Posterior cingulate gyrus (tissue), 11 donors: ENCODE results near the gene SLC22A14.
"Not testable (repeated sequence)": the region's sequence is repeated elsewhere in the genome, so short reads cannot be mapped to it uniquely, and the experiment has no call there.

ENCODE experiments used
- DNase-seq, 10 donors: peaks; one replicate each; pipeline versions ENCODE4 v3.0.0 to v3.0.0-alpha.2; 2020 to 2021; ENCODE audit warnings: mixed read lengths in 3 of 10
- intact Hi-C: fragments of 100-400 bp; cut with DNase I; formaldehyde crosslinking; loops from one replicate; pipeline ENCODE4 v1.15.1; 2023

Gene SLC22A14

DNA sequence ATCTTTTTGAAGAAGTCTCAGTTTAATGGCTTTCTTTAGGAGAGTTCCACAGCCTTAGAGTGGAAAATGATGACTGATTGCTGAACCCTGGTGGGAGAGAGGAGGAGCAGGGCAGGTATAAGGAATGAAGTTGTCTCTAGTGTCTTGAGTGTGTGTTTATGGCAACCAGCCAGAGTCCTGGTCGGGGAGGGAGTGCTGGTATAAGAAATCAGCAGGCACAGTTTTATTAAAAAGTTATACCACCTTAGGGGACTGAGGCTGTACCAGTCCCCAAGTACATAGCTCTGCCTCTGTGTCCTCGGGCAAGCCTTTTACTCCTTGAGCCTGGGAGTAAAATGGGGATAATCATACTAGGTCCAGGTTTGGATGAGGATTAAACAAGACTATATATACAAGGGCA is 29.8 kb downstream of the SLC22A14 start:
- intact Hi-C loops, result no loop called here
- DNase-seq, result no peak

GRCh38 chr3:38312356-38312755 is 30.3 kb downstream of the SLC22A14 start:
- intact Hi-C loops, result no loop called here
- no peak for DNase-seq

- intact Hi-C loops, result no loop called here
- DNase-seq, result no peak
These were observed 31.2 kb downstream of the SLC22A14 start for GRCh38 chr3:38313263-38313662.

DNA sequence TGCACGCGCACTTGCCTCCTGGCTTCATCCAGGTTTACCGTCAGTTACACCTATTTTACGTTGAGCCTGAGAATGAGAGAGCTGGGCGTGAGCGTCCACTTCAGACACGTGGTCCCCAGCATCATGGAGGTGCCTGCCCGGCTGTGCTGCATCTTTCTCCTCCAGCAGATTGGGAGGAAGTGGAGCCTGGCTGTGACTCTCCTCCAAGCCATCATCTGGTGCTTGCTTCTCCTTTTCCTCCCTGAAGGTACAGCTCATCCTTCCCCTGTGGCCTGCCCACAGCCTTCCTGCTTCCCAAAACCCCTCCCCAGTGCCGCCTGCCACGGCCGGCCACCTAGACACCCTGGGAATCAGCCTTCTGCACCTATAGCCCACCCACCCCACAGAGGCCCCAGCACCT is 31.6 kb downstream of the SLC22A14 start:
- intact Hi-C loops, result no loop called here

DNA sequence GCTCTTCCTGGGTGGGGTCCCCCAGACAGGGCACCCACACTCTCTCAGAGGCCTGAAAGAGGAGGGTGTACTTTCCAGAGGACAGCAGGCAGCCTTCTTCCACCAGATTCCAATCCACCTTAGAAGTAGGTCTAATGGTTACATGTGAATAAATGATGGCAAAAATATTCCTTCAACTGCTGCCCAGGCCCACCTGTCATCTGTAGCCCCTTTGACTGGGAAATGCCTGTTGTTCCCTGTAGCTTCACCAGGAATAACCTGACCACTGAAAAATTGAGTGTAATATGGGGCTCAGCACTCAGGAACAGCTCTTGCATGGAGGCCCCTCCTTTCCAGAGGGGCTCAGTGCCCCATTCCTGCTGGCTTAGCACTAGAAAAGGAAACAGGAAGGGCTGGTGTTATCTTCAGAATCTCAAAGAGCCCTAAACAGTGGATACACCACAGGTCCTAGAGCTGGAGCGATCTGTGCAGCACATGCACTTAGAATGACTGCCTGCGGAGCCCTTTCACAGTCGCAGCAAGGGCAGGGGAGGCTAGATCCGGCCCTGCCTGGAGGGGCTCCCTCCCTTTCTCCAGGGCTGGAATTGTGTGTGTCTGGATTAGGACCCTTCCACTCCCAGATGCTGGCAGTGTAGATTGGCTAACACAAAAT is 32.1 kb downstream of the SLC22A14 start:
- intact Hi-C loops, result no loop called here
- no peak for DNase-seq

More for the DNA sequence above, 31.6 kb downstream of the SLC22A14 start:
- DNase-seq, result no peak

DNA sequence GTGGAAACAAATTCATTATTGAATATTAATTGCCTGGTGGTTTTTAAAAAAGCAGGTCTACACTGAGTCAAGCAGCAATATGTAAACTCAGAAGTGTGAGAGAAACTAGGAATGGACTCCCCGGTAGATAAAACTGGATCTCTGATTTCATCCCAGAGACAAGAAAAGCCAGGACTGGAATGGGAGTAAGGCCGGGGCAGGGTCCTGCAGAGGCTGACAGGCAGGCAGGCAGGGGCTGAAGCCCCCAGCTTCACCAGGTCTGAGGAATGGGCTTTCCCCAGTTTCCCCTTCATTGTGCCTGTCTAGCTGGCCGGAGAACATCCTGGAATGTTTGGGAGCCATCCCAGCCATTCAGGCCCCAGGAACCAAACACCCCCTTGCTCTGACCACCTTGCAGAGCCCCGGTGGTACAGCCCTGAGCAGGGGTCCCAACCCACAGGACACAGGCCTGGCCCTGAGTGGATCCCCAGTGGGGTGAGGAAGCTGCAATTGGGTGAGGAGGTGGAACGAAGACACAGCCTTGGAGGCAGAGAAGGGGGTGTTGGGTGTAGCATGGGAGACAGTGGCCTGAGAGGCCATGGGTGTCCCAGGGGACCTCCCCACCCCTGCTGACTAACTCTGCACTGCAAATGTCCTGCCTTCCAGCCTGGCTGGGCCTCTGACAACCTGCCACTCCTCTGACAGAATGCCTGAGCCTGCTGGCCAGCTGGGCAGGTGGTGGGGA is 32.8 kb downstream of the SLC22A14 start:
- no peak for DNase-seq
- intact Hi-C loops, result no loop called here

DNA sequence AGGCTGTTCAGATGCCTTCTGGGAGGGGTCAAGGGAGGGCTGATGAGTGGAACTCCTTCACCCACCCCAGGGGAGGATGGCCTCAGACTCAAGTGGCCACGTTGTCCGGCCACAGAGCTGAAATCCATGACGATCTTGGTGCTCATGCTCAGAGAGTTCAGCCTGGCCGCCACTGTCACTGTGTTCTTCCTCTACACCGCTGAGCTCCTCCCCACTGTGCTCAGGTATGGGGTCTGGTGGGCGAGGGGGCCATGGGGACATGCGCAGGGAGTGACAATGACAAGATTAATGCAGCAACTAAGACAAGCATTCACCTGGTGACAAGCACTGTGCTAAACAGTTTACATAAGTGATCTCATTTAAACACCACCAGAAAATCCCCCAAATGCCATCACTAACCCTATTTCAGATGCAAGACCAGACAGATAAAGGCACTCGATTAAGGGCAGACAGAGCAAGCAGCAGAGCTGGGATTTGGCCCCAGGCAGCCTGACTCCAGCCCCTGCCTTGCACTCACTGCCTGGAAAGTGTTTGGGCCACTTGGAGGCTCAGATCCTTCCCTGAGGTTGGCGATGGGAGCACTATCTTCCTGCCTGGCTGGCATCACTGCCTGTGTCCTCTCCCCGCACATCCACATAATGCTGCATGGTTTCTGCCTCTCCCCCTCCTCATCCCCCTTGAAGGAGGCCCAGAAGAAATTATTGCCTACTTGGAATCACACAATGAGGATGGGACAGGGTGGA is 33.6 kb downstream of the SLC22A14 start:
- intact Hi-C loops, result no loop called here
- DNase-seq, result no peak

GRCh38 chr3:38316356-38317191 is 34.5 kb downstream of the SLC22A14 start:
- intact Hi-C loops, result no loop called here
- no peak for DNase-seq

- intact Hi-C loops, result no loop called here
- DNase-seq, result no peak
These were observed 35.2 kb downstream of the SLC22A14 start for GRCh38 chr3:38317192-38317759.

- no peak for DNase-seq
- intact Hi-C loops, result no loop called here
These were observed 36.9 kb downstream of the SLC22A14 start for GRCh38 chr3:38318766-38319671.

DNA sequence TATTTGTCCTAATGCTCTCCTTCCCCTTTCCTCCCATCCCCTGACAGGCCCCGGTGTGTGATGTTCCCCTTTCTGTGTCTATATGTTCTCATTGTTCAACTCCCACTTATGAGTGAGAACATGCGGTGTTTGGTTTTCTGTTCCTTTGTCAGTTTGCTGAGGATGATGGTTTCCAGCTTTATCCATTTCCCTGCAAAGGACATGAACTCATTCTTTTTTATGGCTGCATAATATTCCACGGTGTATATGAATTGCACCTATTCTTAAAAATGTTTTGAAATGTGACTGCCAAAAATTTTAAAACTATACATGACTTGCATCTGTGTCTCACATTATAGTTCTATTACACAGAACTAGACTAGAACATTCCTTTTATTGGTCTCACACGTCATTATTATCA is 38.5 kb downstream of the SLC22A14 start:
- intact Hi-C loops, DNase-seq: not testable (repeated sequence)

DNA sequence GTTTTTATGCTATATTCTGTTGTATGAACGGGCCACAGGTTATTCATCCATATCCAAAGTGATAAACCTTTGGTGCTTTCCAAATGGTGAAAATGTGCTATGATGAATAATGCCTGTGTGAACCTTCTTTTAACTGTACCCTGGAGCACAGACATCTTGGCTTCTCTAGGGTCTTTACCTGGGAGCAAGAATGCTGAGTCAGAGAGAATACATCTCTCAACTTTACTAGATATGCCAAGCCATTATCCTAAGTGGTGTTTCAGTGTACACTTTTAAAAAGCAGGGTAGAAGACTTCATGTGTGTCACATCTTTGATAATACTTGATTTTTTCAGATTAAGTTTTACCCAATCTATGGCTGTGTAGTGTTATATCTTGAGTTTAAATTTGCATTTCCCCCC is 41.0 kb downstream of the SLC22A14 start:
- intact Hi-C loops, result no loop called here
- no peak for DNase-seq

DNA sequence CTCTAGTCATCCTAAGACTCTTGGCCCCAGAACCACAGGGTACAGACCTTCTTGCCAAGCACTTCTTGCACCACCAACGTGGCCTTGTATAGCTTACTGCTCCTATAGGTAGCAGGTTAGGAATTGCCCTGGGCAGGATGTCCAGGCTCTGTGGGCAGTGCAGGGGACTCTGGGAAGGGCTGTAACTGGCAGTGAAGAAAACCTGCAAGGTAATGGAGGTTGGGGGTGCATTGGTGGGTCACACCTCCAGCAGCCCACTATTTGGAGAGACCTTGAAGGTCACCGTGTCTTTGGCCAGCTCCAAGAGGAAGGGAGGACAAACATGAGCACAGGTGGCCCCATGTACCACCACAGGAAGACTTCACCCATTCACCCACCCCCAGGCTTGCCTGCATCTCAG is 43.2 kb downstream of the SLC22A14 start:
- DNase-seq, result no peak
- intact Hi-C loops, result no loop called here

DNA sequence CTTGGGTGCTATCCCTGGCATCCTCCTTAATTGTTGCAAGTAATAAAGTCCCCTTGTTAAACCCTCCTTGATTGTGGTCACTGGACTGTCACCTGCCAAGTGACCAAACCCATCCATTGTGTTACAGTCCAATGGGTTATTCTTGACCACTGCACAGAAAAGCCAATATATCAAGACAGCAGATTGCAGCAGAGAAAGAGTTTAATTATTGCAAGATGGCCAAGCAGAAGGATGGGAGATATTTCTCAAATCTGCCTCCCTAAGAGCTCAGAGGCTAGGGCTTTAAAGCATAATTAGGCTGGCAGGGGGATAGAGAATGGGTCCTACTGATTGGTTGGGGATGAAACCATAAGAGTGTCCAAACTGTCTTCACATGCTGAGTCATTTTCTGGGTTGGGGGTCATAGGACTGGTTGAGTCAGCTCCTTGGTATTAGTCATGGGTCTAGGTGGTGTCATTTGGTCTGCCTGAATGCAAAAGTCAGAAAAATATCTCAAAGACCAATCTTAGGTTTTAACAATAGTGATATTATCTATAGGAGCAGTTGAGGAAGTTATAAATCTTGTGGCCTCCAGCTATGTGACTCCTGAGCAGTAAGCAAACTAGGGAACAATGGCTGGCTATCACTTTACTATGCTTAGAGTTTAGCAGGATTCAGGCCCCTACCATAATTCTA is 45.4 kb downstream of the SLC22A14 start:
- intact Hi-C loops, result no loop called here
- no peak for DNase-seq

DNA sequence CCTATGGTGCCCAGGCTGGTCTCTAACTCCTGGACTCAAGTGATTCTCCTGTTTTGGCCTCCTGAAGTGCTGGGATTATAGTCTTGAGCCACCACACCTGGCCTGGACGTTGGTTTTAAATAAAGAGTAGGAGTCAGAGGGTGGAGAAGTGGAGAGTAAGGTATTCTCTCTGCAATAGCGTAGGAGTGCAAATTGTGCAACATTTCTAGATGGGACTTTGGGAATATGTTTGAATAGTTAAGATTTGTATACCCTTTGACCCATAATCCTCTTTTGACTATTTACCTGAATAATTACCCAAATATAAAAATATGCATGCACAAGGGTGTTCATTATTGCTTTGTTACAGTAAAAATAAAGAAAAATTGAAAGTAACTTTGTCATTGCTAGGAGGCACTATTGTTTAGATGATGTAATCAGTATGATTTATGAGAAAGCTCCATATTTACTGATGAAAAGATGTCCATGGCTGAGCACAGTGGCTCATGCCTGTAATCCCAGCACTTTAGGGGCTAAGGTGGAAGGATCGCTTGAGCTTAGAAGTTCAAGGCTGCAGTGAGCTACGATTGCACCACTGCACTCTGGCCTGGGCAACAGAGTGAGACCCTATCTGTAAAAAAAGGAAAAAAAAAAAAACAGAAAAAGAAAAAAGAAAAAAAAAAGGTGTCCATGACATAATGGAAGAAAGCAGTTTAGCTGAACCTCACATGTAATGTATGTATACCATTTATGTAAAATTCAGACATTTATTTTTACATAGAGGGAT is 49.3 kb downstream of the SLC22A14 start:
- intact Hi-C loops, result no loop called here
- DNase-seq, result no peak

DNA sequence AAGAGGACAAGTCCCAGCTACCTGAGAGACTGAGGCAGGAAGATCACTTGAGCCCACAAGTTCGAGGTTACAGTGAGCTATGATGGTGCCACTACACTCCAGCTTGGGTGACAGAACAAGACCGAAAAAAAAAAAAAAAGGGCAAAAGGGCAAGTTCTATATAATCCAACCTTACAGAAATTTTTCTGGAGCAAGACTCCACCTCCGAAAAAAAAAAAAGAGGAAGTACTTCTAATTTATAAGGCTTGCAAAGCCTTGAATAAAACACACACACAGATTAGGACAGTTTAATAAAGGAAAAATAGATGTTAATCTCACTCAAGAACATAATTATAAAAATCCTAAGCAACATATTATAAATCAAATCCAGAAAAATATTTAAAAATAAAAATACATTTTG is 50.1 kb downstream of the SLC22A14 start:
- intact Hi-C loops, result no loop called here
- DNase-seq, result no peak

DNA sequence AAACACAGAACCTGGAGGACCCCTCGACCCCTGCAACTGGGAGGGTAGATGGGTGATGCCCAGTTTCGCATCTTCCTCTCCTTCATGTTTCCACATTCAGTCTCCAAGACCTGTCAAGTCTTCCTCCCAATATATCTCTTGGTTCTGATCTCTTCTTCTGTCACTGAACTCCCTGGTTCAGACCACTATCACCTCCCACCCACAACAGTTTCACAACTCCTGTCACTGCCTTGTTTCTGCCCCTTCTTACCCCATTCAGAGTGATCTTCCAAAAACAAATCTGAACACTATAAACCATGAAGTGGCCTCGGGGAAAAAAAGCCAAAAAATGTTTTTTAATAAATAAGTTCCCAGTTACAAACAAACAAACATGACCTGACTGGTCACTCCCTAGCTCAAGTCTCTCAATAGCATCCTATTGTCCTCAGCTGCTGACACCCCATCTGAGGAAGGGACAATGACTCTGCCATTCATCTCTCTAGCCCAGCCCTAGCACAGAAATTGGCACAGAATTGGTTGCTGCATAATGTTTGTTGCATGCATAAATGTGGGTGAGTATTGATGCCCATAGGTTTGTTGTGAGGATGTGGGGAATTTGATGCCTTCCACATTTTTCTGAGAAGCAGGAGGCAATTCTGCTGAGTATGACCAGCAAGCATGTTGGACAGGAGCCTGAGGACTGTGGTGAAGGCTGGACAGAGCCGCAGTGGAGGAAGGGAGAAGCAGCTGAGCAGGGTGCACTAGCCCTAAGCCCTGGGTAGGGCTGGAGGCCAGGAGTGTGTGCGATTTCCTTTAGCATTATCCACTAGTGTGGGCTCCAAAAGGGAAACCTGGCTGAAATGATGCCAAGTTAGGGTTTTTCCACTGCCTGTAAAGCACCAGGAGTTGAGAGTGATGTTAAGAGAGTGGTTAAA is 52.3 kb downstream of the SLC22A14 start:
- intact Hi-C loops, result no loop called here
- no peak for DNase-seq
